WTC11 (cell line): ENCODE results near the gene WNT1. TPM values are rescaled to one million over a fixed set of nuclear protein-coding genes. Genes with fewer than 3 reads are reported as not detected.

Source experiments
- ATAC-seq: fragments of 200-7000 bp; cut with Tn5 transposase; 2 replicates; pipeline ENCODE4 v1.10.0; 2021; ENCODE audit warnings: mild to moderate bottlenecking, moderate library complexity
- CTCF ChIA-PET: fragments of 300-600 bp; sonication (Branson Sonifier 250); formaldehyde crosslinking; loops from one replicate; lab custom pipeline; 2021; ENCODE audit warnings: antibody characterized with exemption; lab: Charles Lee
- POLR2A ChIA-PET: fragments of 350-600 bp; sonication (Branson Sonifier 250); formaldehyde crosslinking; loops from one replicate; lab custom pipeline; 2021; ENCODE audit warnings: antibody characterized with exemption; lab: Charles Lee
- DNase-seq: peaks from one replicate; pipeline ENCODE4 v3.0.0; 2021; ENCODE audit warnings: low spot score
- H3K27ac Mint-ChIP-seq: 2 replicates; pipeline ENCODE4 v1.8.0; 2021; ENCODE audit warnings: mixed read lengths
- H3K27me3 Mint-ChIP-seq: 2 replicates; pipeline ENCODE4 v1.8.0; 2021; ENCODE audit warnings: low read depth, mild to moderate bottlenecking, moderate library complexity, mixed read lengths
- H3K36me3 Mint-ChIP-seq: 2 replicates; pipeline ENCODE4 v1.8.0; 2021; ENCODE audit warnings: mixed read lengths
- H3K4me1 Mint-ChIP-seq: 2 replicates; pipeline ENCODE4 v1.8.0; 2022; ENCODE audit warnings: mixed read lengths
- H3K4me3 Mint-ChIP-seq: 2 replicates; pipeline ENCODE4 v1.8.0; 2021; ENCODE audit warnings: mild to moderate bottlenecking, moderate library complexity, mixed read lengths
- H3K9me3 Mint-ChIP-seq: 2 replicates; pipeline ENCODE4 v1.8.0; 2021; ENCODE audit warnings: mixed read lengths
- ATF1 ChIP-seq: sonication (generic); formaldehyde crosslinking; IDR thresholded peaks from 2 replicates; pipeline ENCODE4 v1.8.1; 2023; ENCODE audit warnings: mild to moderate bottlenecking, moderate library complexity, missing genetic modification reagents
- ATF2 ChIP-seq: sonication (generic); formaldehyde crosslinking; IDR thresholded peaks from 2 replicates; pipeline ENCODE4 v1.8.1; 2022; ENCODE audit warnings: low read depth, missing genetic modification reagents, borderline replicate concordance
- E2F4 ChIP-seq: sonication (generic); formaldehyde crosslinking; IDR thresholded peaks from 2 replicates; pipeline ENCODE4 v1.8.1; 2022; ENCODE audit warnings: low read depth, mild to moderate bottlenecking, moderate library complexity, missing genetic modification reagents, borderline replicate concordance
- ELF4 ChIP-seq: sonication (generic); formaldehyde crosslinking; IDR thresholded peaks from 2 replicates; pipeline ENCODE4 v1.8.1; 2022; ENCODE audit warnings: low read depth, mild to moderate bottlenecking, moderate library complexity, missing genetic modification reagents
- EMX1 ChIP-seq: fragments of 250-450 bp; sonication (Bioruptor Pico); IDR thresholded peaks from 2 replicates; pipeline ENCODE4 v1.8.0; 2021; ENCODE audit warnings: mild to moderate bottlenecking
- FOXP1 ChIP-seq: sonication (generic); formaldehyde crosslinking; IDR thresholded peaks from 2 replicates; pipeline ENCODE4 v1.8.0; 2022; ENCODE audit warnings: missing genetic modification reagents, mild to moderate bottlenecking, moderate library complexity, borderline replicate concordance
- FOXP4 ChIP-seq: sonication (generic); formaldehyde crosslinking; IDR thresholded peaks from 2 replicates; pipeline ENCODE4 v1.8.0; 2022; ENCODE audit warnings: mild to moderate bottlenecking, missing genetic modification reagents
- KAT7 ChIP-seq: sonication (generic); formaldehyde crosslinking; IDR thresholded peaks from 2 replicates; pipeline ENCODE4 v1.8.1; 2023; ENCODE audit warnings: missing genetic modification reagents, mild to moderate bottlenecking, borderline replicate concordance
- PRDM15 ChIP-seq: sonication (generic); formaldehyde crosslinking; IDR thresholded peaks from 2 replicates; pipeline ENCODE4 v1.8.0; 2022; ENCODE audit warnings: missing genetic modification reagents
- TCF7 ChIP-seq: sonication (generic); formaldehyde crosslinking; IDR thresholded peaks from 2 replicates; pipeline ENCODE4 v1.8.0; 2022; ENCODE audit warnings: mild to moderate bottlenecking, low read depth, missing genetic modification reagents, moderate library complexity
- ZNF121 ChIP-seq: sonication (generic); formaldehyde crosslinking; IDR thresholded peaks from 2 replicates; pipeline ENCODE4 v1.8.0; 2023; ENCODE audit warnings: missing genetic modification reagents
- ZNF219 ChIP-seq: sonication (generic); formaldehyde crosslinking; IDR thresholded peaks from 2 replicates; pipeline ENCODE4 v1.8.0; 2023; ENCODE audit warnings: missing genetic modification reagents, mild to moderate bottlenecking, borderline replicate concordance
- ZNF416 ChIP-seq: fragments of 250-450 bp; sonication (Bioruptor Pico); IDR thresholded peaks from 2 replicates; pipeline ENCODE4 v1.9.0; 2021; ENCODE audit warnings: mild to moderate bottlenecking, inconsistent platforms
- ZNF423 ChIP-seq: fragments of 250-450 bp; sonication (Bioruptor Pico); IDR thresholded peaks from 2 replicates; pipeline ENCODE4 v2.1.2; 2022; ENCODE audit warnings: mild to moderate bottlenecking, moderate library complexity
- ZNF532 ChIP-seq: fragments of 250-450 bp; sonication (Bioruptor Pico); IDR thresholded peaks from 2 replicates; pipeline ENCODE4 v1.9.0; 2021; ENCODE audit warnings: mild to moderate bottlenecking, borderline replicate concordance
- total RNA-seq: library from RNA; stranded (reverse); gene quantifications from 3 replicates; pipeline ENCODE4 v1.2.3, GENCODE V29; 2021

WNT1 gene
- total RNA-seq, 1 experiment from 2014 or later: not detected

GRCh38 chr12:49010092-49010668 is 32.1 kb downstream of the WNT1 start:
- Mint-ChIP-seq H3K27ac (no peak overlapping the region), H3K4me3 (no peak overlapping the region), H3K4me1 (peaks cover 4% of the 10 kb centered on the region; the same call in 1 of the 2 replicates), H3K27me3 (no peaks in the 10 kb centered on the region), H3K9me3 (no peaks in the 10 kb centered on the region), H3K36me3 (peaks cover 5% of the 10 kb centered on the region)
- ATAC-seq (no peak), DNase-seq (no peak)
- CTCF ChIA-PET: interaction anchor here (2.2 kb wide), 1 partner anchor 13 kb away, joined by 7 read pairs; no protein-coding TSS in a partner anchor
- TF ChIP-seq ZNF423 (CRISPR knock-in tag): no peak
- no peak for TF ChIP-seq ZNF532 (CRISPR knock-in tag)
- no peak for TF ChIP-seq FOXP4
- no peak for TF ChIP-seq TCF7
- TF ChIP-seq ZNF219: no peak
- TF ChIP-seq KAT7 (CRISPR knock-in tag): no peak
- TF ChIP-seq E2F4 (CRISPR knock-in tag): no peak
- no peak for TF ChIP-seq ATF2 (CRISPR knock-in tag)
- TF ChIP-seq EMX1 (CRISPR knock-in tag): no peak
- TF ChIP-seq ZNF416 (CRISPR knock-in tag): no peak
- no peak for TF ChIP-seq ELF4
- no peak for TF ChIP-seq FOXP1
- no peak for TF ChIP-seq ZNF121 (CRISPR knock-in tag)
- TF ChIP-seq ATF1 (CRISPR knock-in tag): no peak
- no peak for TF ChIP-seq PRDM15 (CRISPR knock-in tag)
- POLR2A ChIA-PET: no interaction called here
